Activated naive CD4-positive, alpha-beta T cell treated with anti-CD3 and anti-CD28 coated beads for 36 hours (primary cell): ENCODE measurements around the gene CLEC2B. TPM values are rescaled to one million over a fixed set of nuclear protein-coding genes. Genes with fewer than 3 reads are reported as not detected.

Source experiments
- CTCF ChIA-PET: fragments of 350-600 bp; sonication (Branson Sonifier 250); formaldehyde crosslinking; loops from one replicate; lab custom pipeline; 2021; ENCODE audit warnings: antibody characterized with exemption; lab: Charles Lee
- DNase-seq: peaks from one replicate; pipeline ENCODE4 v3.0.0-alpha.2; 2020
- H3K27ac Mint-ChIP-seq: one replicate; pipeline ENCODE4 v1.8.0; 2021; ENCODE audit warnings: mild to moderate bottlenecking, mixed read lengths
- H3K27me3 Mint-ChIP-seq: one replicate; pipeline ENCODE4 v1.8.0; 2021; ENCODE audit warnings: low read depth, mixed read lengths
- H3K36me3 Mint-ChIP-seq: one replicate; pipeline ENCODE4 v1.8.0; 2021; ENCODE audit warnings: low read depth, mixed read lengths
- H3K4me1 Mint-ChIP-seq: one replicate; pipeline ENCODE4 v1.8.0; 2021; ENCODE audit warnings: low read depth, mixed read lengths
- H3K4me3 Mint-ChIP-seq: one replicate; pipeline ENCODE4 v1.8.0; 2021; ENCODE audit warnings: mild to moderate bottlenecking, moderate library complexity, mixed read lengths
- H3K9me3 Mint-ChIP-seq: one replicate; pipeline ENCODE4 v1.8.0; 2021; ENCODE audit warnings: mixed read lengths
- intact Hi-C: fragments of 100-400 bp; cut with micrococcal nuclease; formaldehyde crosslinking; loops from one replicate; pipeline ENCODE4 v1.15.1; 2023
- total RNA-seq, 2 experiments: library from RNA; stranded (reverse); gene quantifications; one replicate each; pipeline ENCODE4 v1.2.3, GENCODE V29; 2021

CLEC2B gene
- total RNA-seq: 10 to 100 TPM; 30.3 to 30.7 TPM

DNA sequence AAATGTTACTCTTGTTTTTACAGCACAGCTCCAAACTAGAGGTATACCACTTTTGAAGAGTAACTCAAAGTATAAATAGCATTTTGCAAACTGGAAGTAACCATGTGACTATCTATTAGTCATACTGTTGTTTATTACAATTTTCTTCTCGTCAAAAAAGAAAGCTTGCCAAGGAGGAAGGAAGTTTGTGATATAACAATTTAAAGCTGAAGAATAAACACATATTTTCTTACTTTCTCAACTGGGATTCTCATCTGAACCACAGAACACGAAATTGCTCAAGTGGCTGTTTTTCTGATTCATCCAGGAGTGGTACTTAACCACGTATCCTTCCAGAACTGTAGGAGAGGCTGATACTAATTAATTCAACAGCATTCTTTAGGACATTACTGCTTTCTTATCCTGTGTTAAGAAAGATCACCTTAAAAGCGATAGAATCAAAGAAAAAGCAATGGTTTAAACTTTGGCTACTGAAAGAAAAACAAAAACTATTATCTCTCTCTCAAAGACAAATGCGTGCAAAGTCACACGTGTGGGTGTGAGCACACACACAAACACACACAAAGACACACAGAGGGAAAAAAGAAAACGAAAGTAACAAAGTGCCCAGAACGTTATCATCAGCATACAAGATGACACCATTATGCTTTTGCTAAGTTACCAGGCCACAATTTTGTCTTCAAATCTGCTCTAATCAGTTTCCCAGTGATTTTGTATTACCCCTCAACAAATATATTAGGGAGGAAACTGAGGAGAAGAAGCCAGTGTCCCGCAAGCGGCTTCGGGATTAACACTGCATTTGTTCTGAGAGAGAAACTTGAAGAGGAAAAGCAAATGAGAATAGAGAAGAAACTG is at the start of gene CLEC2B:
Gene CLEC2B, minus strand, starts transcription at position 48 of the 855 bp plus-strand sequence.
- H3K4me3 Mint-ChIP-seq: peak within 1 kb of the TSS; percentile 91
- no peaks in the 10 kb centered on the region for H3K9me3 Mint-ChIP-seq
- CTCF ChIA-PET: interaction anchor here (0.6 to 1.1 kb wide), 3 partner anchors 56 to 176 kb away, joined by 3 to 4 read pairs (median 4); no protein-coding TSS in a partner anchor
- intact Hi-C loops: loop anchor here (1.0 to 10.0 kb wide), 15 partner anchors 37 to 1785 kb away; partner anchors contain the start of gene MAGOHB
- DNase-seq: peak; percentile 37
- H3K36me3 Mint-ChIP-seq: peaks cover 9% of the 10 kb centered on the region
- peaks cover 22% of the 10 kb centered on the region for H3K4me1 Mint-ChIP-seq
- no peaks in the 10 kb centered on the region for H3K27me3 Mint-ChIP-seq
- H3K27ac Mint-ChIP-seq: peak within 1 kb of the TSS; percentile 98

- H3K4me3 Mint-ChIP-seq: no peak overlapping the region
- peaks cover 15% of the 10 kb centered on the region for H3K4me1 Mint-ChIP-seq
- CTCF ChIA-PET: interaction anchor here (1.1 kb wide), 1 partner anchor 13 kb away, joined by 7 read pairs; no protein-coding TSS in a partner anchor
- DNase-seq: no peak
- no peaks in the 10 kb centered on the region for H3K27me3 Mint-ChIP-seq
- H3K27ac Mint-ChIP-seq: no peak overlapping the region
- peaks cover 18% of the 10 kb centered on the region for H3K36me3 Mint-ChIP-seq
- intact Hi-C loops: no loop called here
- peaks cover 38% of the 10 kb centered on the region for H3K9me3 Mint-ChIP-seq
Measured at GRCh38 chr12:9911708-9912107, 42.6 kb upstream of the CLEC2B start.

GRCh38 chr12:9910716-9911421 is 41.7 kb upstream of the CLEC2B start:
- H3K9me3 Mint-ChIP-seq: peaks cover 38% of the 10 kb centered on the region

DNA sequence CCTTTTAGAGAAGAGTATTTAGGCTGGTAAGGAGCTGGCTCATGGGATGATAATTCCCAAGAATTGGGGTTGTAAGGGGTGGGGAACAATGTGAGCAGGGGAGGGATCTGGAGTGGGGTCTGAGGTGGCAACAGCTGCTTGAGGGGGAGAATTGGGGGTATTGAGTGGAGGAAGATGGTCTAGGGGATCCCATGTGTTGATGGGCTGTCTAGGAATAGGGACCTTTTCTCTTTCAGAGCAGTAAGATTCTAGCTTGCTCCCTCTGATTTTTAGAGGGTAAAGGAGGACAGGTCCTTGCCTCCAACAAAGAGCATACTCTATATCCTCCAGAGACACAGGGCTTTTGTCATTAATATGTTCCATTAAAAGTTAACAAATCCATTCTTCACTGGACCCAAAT is 40.6 kb upstream of the CLEC2B start:
- Mint-ChIP-seq H3K9me3 (peaks cover 38% of the 10 kb centered on the region), H3K4me3 (no peak overlapping the region), H3K27ac (no peak overlapping the region), H3K4me1 (peaks cover 25% of the 10 kb centered on the region), H3K27me3 (no peaks in the 10 kb centered on the region), H3K36me3 (peaks cover 18% of the 10 kb centered on the region)
- DNase-seq: no peak
- intact Hi-C loops: no loop called here
- CTCF ChIA-PET: interaction anchor here (1.1 to 4.2 kb wide), 3 partner anchors 12 to 96 kb away, joined by 3 to 27 read pairs (median 6); no protein-coding TSS in a partner anchor

More at GRCh38 chr12:9910716-9911421, 41.7 kb upstream of the CLEC2B start:
- DNase-seq: no peak
- Mint-ChIP-seq H3K4me1 (peaks cover 23% of the 10 kb centered on the region), H3K4me3 (no peak overlapping the region), H3K27me3 (no peaks in the 10 kb centered on the region), H3K36me3 (peaks cover 18% of the 10 kb centered on the region), H3K27ac (no peak overlapping the region)
- intact Hi-C loops: no loop called here
- CTCF ChIA-PET: no interaction called here

DNA sequence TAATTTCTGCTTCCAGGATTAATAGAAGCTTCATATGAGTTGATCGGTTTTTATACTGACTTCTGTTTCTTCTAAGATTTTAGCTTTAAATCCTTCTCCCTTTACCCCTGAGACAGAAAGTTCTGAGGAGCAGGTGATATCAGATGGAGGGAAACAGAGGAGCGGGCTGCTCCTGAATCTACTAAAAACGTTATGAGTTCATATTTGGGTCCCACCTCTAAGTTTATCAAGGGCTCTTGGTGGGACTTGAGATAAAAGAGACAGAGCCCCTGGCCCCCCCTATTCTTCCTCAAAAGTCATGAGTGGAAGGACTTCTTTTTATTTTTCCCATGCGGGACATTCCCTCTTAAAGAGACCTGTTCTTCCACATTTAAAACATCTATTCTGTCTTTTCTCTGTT is 39.2 kb upstream of the CLEC2B start:
- intact Hi-C loops: no loop called here
- CTCF ChIA-PET: interaction anchor here (0.8 to 4.2 kb wide), 3 partner anchors 13 to 94 kb away, joined by 3 to 27 read pairs (median 4); no protein-coding TSS in a partner anchor
- H3K9me3 Mint-ChIP-seq: peaks cover 38% of the 10 kb centered on the region

GRCh38 chr12:9907769-9908168 is 38.6 kb upstream of the CLEC2B start:
- H3K4me3 Mint-ChIP-seq: no peak overlapping the region
- H3K36me3 Mint-ChIP-seq: peaks cover 17% of the 10 kb centered on the region
- peaks cover 24% of the 10 kb centered on the region for H3K4me1 Mint-ChIP-seq
- H3K27ac Mint-ChIP-seq: no peak overlapping the region
- H3K9me3 Mint-ChIP-seq: peaks cover 41% of the 10 kb centered on the region
- CTCF ChIA-PET: interaction anchor here (0.8 to 4.2 kb wide), 5 partner anchors 12 to 110 kb away, joined by 3 to 27 read pairs (median 4); no protein-coding TSS in a partner anchor
- DNase-seq: no peak
- H3K27me3 Mint-ChIP-seq: no peaks in the 10 kb centered on the region
- intact Hi-C loops: loop anchor here (2.0 kb wide), 1 partner anchor 37 kb away; no protein-coding TSS in a partner anchor

More for the DNA sequence above, 39.2 kb upstream of the CLEC2B start:
- H3K36me3 Mint-ChIP-seq: peaks cover 18% of the 10 kb centered on the region
- no peak overlapping the region for H3K4me3 Mint-ChIP-seq
- H3K27ac Mint-ChIP-seq: no peak overlapping the region
- peaks cover 25% of the 10 kb centered on the region for H3K4me1 Mint-ChIP-seq
- no peaks in the 10 kb centered on the region for H3K27me3 Mint-ChIP-seq
- DNase-seq: no peak

GRCh38 chr12:9906873-9907272 is 37.7 kb upstream of the CLEC2B start:
- peaks cover 21% of the 10 kb centered on the region for H3K4me1 Mint-ChIP-seq
- H3K27ac Mint-ChIP-seq: peak overlapping the region; percentile 68
- intact Hi-C loops: loop anchor here (1.0 to 2.0 kb wide), 2 partner anchors 38 kb away; partner anchors contain the start of gene CLEC2B
- CTCF ChIA-PET: interaction anchor here (1.0 to 4.2 kb wide), 7 partner anchors 13 to 246 kb away, joined by 3 to 27 read pairs (median 4); no protein-coding TSS in a partner anchor
- H3K36me3 Mint-ChIP-seq: peaks cover 15% of the 10 kb centered on the region
- peak; percentile 49 for DNase-seq
- H3K9me3 Mint-ChIP-seq: peaks cover 38% of the 10 kb centered on the region
- H3K4me3 Mint-ChIP-seq: no peak overlapping the region
- no peaks in the 10 kb centered on the region for H3K27me3 Mint-ChIP-seq

GRCh38 chr12:9902539-9903228 is 33.5 kb upstream of the CLEC2B start:
- DNase-seq: no peak
- H3K36me3 Mint-ChIP-seq: peaks cover 4% of the 10 kb centered on the region
- no peaks in the 10 kb centered on the region for H3K27me3 Mint-ChIP-seq
- intact Hi-C loops: no loop called here
- H3K4me1 Mint-ChIP-seq: peaks cover 19% of the 10 kb centered on the region
- CTCF ChIA-PET: no interaction called here
- H3K9me3 Mint-ChIP-seq: peaks cover 10% of the 10 kb centered on the region
- no peak overlapping the region for H3K4me3 Mint-ChIP-seq
- no peak overlapping the region for H3K27ac Mint-ChIP-seq

- DNase-seq: no peak
- Mint-ChIP-seq H3K4me1 (peaks cover 3% of the 10 kb centered on the region), H3K9me3 (peaks cover 10% of the 10 kb centered on the region), H3K36me3 (peaks cover 2% of the 10 kb centered on the region), H3K27me3 (no peaks in the 10 kb centered on the region), H3K4me3 (no peak overlapping the region), H3K27ac (no peak overlapping the region)
- CTCF ChIA-PET: interaction anchor here (0.7 kb wide), 1 partner anchor 33 kb away, joined by 3 read pairs; no protein-coding TSS in a partner anchor
- intact Hi-C loops: no loop called here
Measured at GRCh38 chr12:9900930-9901329, 31.8 kb upstream of the CLEC2B start.

DNA sequence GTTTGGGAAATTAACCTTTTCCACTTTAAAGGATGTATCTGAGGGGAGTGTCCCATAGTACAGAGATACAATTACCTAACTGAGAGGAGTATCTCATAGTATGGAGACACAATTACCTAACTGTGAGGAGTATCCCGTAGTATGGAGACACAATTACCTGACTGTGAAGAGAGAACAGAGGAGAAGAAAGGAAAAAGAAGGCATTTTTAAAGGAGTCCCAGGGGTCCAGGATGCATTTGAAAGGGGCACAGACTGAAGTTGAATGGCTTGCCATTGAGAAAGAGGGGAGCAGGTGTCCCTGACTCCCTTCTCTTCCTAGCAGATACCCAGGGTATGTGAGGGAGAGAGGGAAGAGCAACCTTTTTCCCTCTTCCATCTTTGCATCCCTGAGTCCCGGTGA is 30.1 kb upstream of the CLEC2B start:
- CTCF ChIA-PET: interaction anchor here (0.6 kb wide), 1 partner anchor 80 kb away, joined by 4 read pairs; no protein-coding TSS in a partner anchor
- intact Hi-C loops: no loop called here
- Mint-ChIP-seq H3K9me3 (peaks cover 10% of the 10 kb centered on the region), H3K27me3 (no peaks in the 10 kb centered on the region), H3K4me3 (no peak overlapping the region), H3K4me1 (peaks cover under 1% of the 10 kb centered on the region), H3K27ac (no peak overlapping the region), H3K36me3 (peaks cover 2% of the 10 kb centered on the region)
- no peak for DNase-seq

GRCh38 chr12:9897535-9897934 is 28.4 kb upstream of the CLEC2B start:
- no peak overlapping the region for H3K4me3 Mint-ChIP-seq
- peaks cover 3% of the 10 kb centered on the region for H3K9me3 Mint-ChIP-seq
- no peak overlapping the region for H3K27ac Mint-ChIP-seq
- H3K27me3 Mint-ChIP-seq: no peaks in the 10 kb centered on the region
- peaks cover 2% of the 10 kb centered on the region for H3K36me3 Mint-ChIP-seq
- CTCF ChIA-PET: interaction anchor here (0.6 kb wide), 1 partner anchor 40 kb away, joined by 3 read pairs; no protein-coding TSS in a partner anchor
- intact Hi-C loops: no loop called here
- H3K4me1 Mint-ChIP-seq: peaks cover 4% of the 10 kb centered on the region
- DNase-seq: no peak
